Measurements from ENCODE around the gene C11orf98.
"Not testable (repeated sequence)": the region's sequence is repeated elsewhere in the genome, so short reads cannot be mapped to it uniquely, and the experiment has no call there.

Gene C11orf98

DNA sequence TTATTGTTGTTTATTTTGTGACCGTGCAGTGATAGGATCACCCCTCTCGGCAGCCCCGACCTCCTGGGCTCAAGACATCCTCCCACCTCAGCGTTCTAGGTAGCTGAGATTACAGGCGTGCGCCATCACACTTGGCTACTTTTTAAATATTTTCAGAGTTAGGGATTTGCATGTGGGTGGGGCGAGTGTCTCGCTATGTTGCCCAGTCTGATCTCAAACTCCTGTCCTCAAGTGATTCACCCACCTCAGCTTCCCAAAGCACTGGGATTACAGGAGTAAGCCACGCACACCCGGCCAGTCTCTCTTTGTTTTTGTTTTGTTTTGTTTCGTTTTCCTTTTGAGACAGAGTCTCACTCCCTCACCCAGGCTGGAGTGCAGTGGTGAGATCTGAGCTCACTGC lies 10.7 kb downstream of the C11orf98 start:
- no peaks in the 10 kb centered on the region for H3K9me3 ChIP-seq (ENCODE audit: low read length)
- H3K4me3 ChIP-seq (ENCODE audit: low read length): no peak overlapping the region
- no peak overlapping the region for H2AFZ ChIP-seq (ENCODE audit: low read depth, low read length)
- H3K27me3 ChIP-seq (ENCODE audit: insufficient read depth, low read length): no peaks in the 10 kb centered on the region
- peaks cover 6% of the 10 kb centered on the region for H3K36me3 ChIP-seq (ENCODE audit: insufficient read depth, low read length)
- H3K4me1 ChIP-seq (ENCODE audit: insufficient read depth, low read length): peaks cover 14% of the 10 kb centered on the region

DNA sequence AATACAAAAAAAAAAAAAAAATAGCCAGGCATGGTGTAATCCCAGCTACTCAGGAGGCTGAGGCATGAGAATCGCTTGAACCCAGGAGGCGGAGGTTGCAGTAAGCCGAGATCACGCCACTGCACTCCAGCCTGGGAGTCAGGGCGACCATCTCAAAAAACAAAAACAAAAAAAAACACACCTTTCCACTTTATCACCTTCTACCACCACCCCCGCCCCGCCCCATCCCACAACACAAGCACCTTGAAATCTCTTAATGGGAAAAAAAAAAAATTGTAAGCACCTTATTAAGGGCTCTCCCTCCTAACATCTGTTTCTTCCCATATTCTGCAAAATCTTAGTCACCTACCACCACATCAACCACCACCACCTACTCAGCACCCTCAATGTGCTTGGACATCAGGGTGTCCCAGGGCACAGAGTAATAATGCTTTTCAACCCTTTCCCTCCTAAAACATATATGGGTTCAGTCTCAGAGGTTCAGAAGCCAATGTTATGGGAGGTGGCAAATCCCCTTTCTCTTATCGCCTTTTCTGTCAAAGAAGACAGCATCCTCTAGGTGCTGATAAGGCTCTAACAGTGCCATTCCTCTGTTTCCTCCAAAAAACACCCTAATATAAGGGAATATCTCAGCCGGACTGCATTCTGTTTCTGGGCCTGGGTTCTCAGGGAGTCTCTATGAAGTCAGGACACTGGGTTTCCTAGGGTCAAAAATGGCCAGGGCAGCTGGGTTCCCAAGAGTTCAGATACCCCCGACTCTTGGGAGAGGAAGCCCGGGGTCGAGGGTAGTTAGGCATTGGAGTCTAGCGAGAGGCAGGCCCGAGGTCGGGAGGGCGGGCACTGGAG lies 12.6 kb downstream of the C11orf98 start:
- H3K4me3 ChIP-seq (ENCODE audit: low read length): peak overlapping the region; percentile 96
- H2AFZ ChIP-seq (ENCODE audit: low read depth, low read length): peak overlapping the region; percentile 64
- no peaks in the 10 kb centered on the region for H3K27me3 ChIP-seq (ENCODE audit: insufficient read depth, low read length)
- peaks cover 17% of the 10 kb centered on the region for H3K4me1 ChIP-seq (ENCODE audit: insufficient read depth, low read length)
- peaks cover 22% of the 10 kb centered on the region for H3K36me3 ChIP-seq (ENCODE audit: insufficient read depth, low read length)
- no peaks in the 10 kb centered on the region for H3K9me3 ChIP-seq (ENCODE audit: low read length)

- H3K27me3 ChIP-seq (ENCODE audit: insufficient read depth, low read length); H2AFZ ChIP-seq (ENCODE audit: low read depth, low read length); H3K9me3 ChIP-seq (ENCODE audit: low read length); H3K4me3 ChIP-seq (ENCODE audit: low read length): not testable (repeated sequence)
- Histone ChIP-seq H3K36me3 (ENCODE audit: insufficient read depth, low read length) (peaks cover 22% of the 10 kb centered on the region), H3K4me1 (ENCODE audit: insufficient read depth, low read length) (peaks cover 26% of the 10 kb centered on the region)
Observed at GRCh38 chr11:62650283-62650682, 14.7 kb downstream of the C11orf98 start.

- no peak overlapping the region for H3K4me3 ChIP-seq (ENCODE audit: low read length)
- peaks cover 23% of the 10 kb centered on the region for H3K36me3 ChIP-seq (ENCODE audit: insufficient read depth, low read length)
- H3K27me3 ChIP-seq (ENCODE audit: insufficient read depth, low read length): no peaks in the 10 kb centered on the region
- H3K9me3 ChIP-seq (ENCODE audit: low read length): no peaks in the 10 kb centered on the region
- H2AFZ ChIP-seq (ENCODE audit: low read depth, low read length): no peak overlapping the region
- peaks cover 26% of the 10 kb centered on the region for H3K4me1 ChIP-seq (ENCODE audit: insufficient read depth, low read length)
Observed at GRCh38 chr11:62649486-62649885, 15.5 kb downstream of the C11orf98 start.

DNA sequence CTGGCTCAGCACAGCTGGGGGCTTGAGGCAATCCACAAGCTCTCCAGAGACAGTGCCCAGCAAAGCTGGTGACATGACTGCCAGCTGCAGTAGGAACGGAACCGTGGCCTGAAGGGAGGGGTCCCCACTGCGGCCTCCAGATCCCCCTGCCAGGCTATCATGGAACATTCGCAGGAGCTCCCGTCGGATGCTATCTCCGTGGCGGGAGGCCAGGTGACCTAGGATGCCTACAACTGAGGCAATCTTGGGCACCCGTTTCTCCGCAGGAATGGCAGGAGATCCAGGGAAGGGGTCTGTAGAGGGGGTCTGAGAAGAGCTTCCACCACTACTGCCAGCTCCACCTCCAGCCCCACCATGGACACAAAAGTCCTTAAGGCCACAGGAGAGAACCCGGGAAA lies 16.0 kb downstream of the C11orf98 start:
- H2AFZ ChIP-seq (ENCODE audit: low read depth, low read length): no peak overlapping the region
- peaks cover 26% of the 10 kb centered on the region for H3K36me3 ChIP-seq (ENCODE audit: insufficient read depth, low read length)
- H3K27me3 ChIP-seq (ENCODE audit: insufficient read depth, low read length): no peaks in the 10 kb centered on the region
- no peaks in the 10 kb centered on the region for H3K9me3 ChIP-seq (ENCODE audit: low read length)
- peaks cover 26% of the 10 kb centered on the region for H3K4me1 ChIP-seq (ENCODE audit: insufficient read depth, low read length)
- H3K4me3 ChIP-seq (ENCODE audit: low read length): no peak overlapping the region

DNA sequence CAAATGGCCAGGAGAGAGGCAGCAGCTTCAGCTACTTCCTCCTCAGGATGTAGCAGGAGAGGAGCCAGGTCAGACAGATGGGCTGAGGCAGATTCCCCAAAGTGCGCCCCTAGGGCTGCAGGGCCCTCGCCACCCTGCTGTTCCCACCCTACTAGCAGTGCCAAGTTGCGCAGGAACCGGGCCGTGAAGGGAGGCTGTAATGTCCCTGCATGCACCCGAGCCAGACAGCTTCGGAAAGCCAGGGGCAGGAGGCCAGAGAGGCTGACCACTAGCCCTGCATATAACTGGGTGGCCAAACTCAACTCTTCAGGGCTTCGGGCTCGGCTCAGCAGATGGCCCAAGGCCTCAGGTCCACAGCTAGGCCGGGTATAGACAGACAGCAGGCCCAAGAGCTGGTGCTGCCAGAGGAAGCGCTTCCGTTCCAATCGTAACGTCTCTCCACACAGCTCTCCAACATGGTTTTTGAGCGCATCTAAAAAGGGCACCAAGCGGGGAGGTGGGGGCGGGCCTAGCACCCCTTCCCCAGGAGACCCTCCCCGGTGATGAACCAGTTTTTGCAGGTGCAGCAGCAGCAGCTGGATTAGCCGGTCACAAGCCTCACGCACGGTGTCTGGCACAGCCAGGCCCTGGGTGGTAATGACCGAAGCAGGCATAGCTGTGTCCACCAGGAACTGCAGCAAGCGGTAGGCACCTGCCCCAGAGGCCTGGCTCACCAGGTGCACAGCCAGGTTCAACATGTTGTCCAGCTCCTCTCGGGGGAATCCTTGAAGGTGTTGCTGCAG lies 16.6 kb downstream of the C11orf98 start:
- no peak overlapping the region for H2AFZ ChIP-seq (ENCODE audit: low read depth, low read length)
- peaks cover 26% of the 10 kb centered on the region for H3K4me1 ChIP-seq (ENCODE audit: insufficient read depth, low read length)
- no peaks in the 10 kb centered on the region for H3K9me3 ChIP-seq (ENCODE audit: low read length)
- no peaks in the 10 kb centered on the region for H3K27me3 ChIP-seq (ENCODE audit: insufficient read depth, low read length)
- H3K4me3 ChIP-seq (ENCODE audit: low read length): no peak overlapping the region
- H3K36me3 ChIP-seq (ENCODE audit: insufficient read depth, low read length): peaks cover 30% of the 10 kb centered on the region

- no peaks in the 10 kb centered on the region for H3K27me3 ChIP-seq (ENCODE audit: insufficient read depth, low read length)
- H3K36me3 ChIP-seq (ENCODE audit: insufficient read depth, low read length): peaks cover 35% of the 10 kb centered on the region
- peaks cover 24% of the 10 kb centered on the region for H3K4me1 ChIP-seq (ENCODE audit: insufficient read depth, low read length)
- no peak overlapping the region for H2AFZ ChIP-seq (ENCODE audit: low read depth, low read length)
- no peak overlapping the region for H3K4me3 ChIP-seq (ENCODE audit: low read length)
- H3K9me3 ChIP-seq (ENCODE audit: low read length): no peaks in the 10 kb centered on the region
Observed at GRCh38 chr11:62647609-62648005, 17.4 kb downstream of the C11orf98 start.

DNA sequence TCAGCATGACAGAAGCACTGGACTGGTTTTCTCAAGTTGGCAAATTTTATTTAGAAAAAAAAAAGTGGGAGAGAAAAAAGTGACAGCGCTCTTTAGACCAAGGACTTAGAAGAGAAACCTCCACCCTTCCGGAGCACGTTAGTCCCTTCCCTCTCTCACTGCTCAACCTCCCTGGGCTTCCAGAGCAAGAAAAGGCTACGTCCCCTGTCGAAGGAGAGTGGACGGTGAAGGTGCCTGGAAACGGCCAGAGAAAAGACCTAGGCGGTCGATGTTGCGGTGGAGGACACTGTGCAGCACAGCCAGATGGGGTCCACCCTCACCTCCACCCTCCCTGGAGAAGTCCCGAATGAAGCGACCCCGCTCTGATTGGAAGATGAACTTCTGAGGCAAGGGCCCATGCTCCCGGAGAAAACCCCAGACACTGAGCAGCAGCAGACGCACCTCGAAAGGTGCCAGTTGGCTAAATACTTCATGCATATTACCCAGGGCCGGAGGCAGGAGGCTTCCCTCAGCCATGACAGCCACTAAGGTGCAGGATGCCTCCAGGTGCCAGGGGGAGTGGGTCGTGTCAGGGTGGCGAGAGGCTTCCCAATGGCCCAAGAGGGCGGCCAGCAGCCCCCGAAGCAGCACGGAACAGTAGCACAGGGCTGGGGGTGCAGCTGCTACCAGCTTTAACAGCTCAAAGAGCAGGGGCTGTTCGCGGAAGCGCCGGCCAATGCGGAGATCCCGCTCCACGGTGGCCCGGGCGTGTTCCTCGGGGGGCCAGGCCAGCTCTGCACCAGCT lies 18.0 kb downstream of the C11orf98 start:
- Histone ChIP-seq H3K4me3 (ENCODE audit: low read length) (peak overlapping the region; percentile 13), H3K27me3 (ENCODE audit: insufficient read depth, low read length) (no peaks in the 10 kb centered on the region), H3K9me3 (ENCODE audit: low read length) (no peaks in the 10 kb centered on the region), H3K4me1 (ENCODE audit: insufficient read depth, low read length) (peaks cover 18% of the 10 kb centered on the region), H3K36me3 (ENCODE audit: insufficient read depth, low read length) (peaks cover 36% of the 10 kb centered on the region), H2AFZ (ENCODE audit: low read depth, low read length) (no peak overlapping the region)

- Histone ChIP-seq H2AFZ (ENCODE audit: low read depth, low read length) (no peak within 1 kb of the TSS), H3K4me1 (ENCODE audit: insufficient read depth, low read length) (peaks cover 14% of the 10 kb centered on the region), H3K36me3 (ENCODE audit: insufficient read depth, low read length) (peaks cover 38% of the 10 kb centered on the region), H3K9me3 (ENCODE audit: low read length) (no peaks in the 10 kb centered on the region), H3K27me3 (ENCODE audit: insufficient read depth, low read length) (no peaks in the 10 kb centered on the region), H3K4me3 (ENCODE audit: low read length) (peak within 1 kb of the TSS; percentile 77)
Observed at GRCh38 chr11:62645946-62646824, 18.8 kb downstream of the C11orf98 start, which contains the start of gene GANAB. Gene GANAB, minus strand, starts transcription at chr11:62646613. Its CDS starts 14 bp downstream, at chr11:62646599.

- peak overlapping the region; percentile 77 for H3K4me3 ChIP-seq (ENCODE audit: low read length)
- peaks cover 14% of the 10 kb centered on the region for H3K4me1 ChIP-seq (ENCODE audit: insufficient read depth, low read length)
- no peaks in the 10 kb centered on the region for H3K9me3 ChIP-seq (ENCODE audit: low read length)
- no peak overlapping the region for H2AFZ ChIP-seq (ENCODE audit: low read depth, low read length)
- H3K27me3 ChIP-seq (ENCODE audit: insufficient read depth, low read length): no peaks in the 10 kb centered on the region
- peaks cover 43% of the 10 kb centered on the region for H3K36me3 ChIP-seq (ENCODE audit: insufficient read depth, low read length)
Observed at GRCh38 chr11:62645671-62645945, 19.4 kb downstream of the C11orf98 start.

- Histone ChIP-seq H3K27me3 (ENCODE audit: insufficient read depth, low read length) (no peaks in the 10 kb centered on the region), H3K9me3 (ENCODE audit: low read length) (no peaks in the 10 kb centered on the region), H3K4me3 (ENCODE audit: low read length) (no peak overlapping the region), H3K4me1 (ENCODE audit: insufficient read depth, low read length) (peaks cover 14% of the 10 kb centered on the region), H2AFZ (ENCODE audit: low read depth, low read length) (no peak overlapping the region), H3K36me3 (ENCODE audit: insufficient read depth, low read length) (peaks cover 42% of the 10 kb centered on the region)
Observed at GRCh38 chr11:62644220-62644619, 20.8 kb downstream of the C11orf98 start.

GRCh38 chr11:62632492-62632891 lies 32.5 kb downstream of the C11orf98 start:
- H3K9me3 ChIP-seq (ENCODE audit: low read length): no peaks in the 10 kb centered on the region
- H3K36me3 ChIP-seq (ENCODE audit: insufficient read depth, low read length): peaks cover 78% of the 10 kb centered on the region
- H3K4me1 ChIP-seq (ENCODE audit: insufficient read depth, low read length): no peaks in the 10 kb centered on the region
- H2AFZ ChIP-seq (ENCODE audit: low read depth, low read length): no peak overlapping the region
- H3K4me3 ChIP-seq (ENCODE audit: low read length): no peak overlapping the region
- H3K27me3 ChIP-seq (ENCODE audit: insufficient read depth, low read length): no peaks in the 10 kb centered on the region
